CD4-positive, alpha-beta memory T cell (primary cell): ENCODE results near the gene SLC23A3. TPM values are rescaled to one million over a fixed set of nuclear protein-coding genes. Genes with fewer than 3 reads are reported as not detected.

Source experiments
- CTCF ChIA-PET: fragments of 350-600 bp; sonication (Branson Sonifier 250); formaldehyde crosslinking; loops from one replicate; lab custom pipeline; 2021; ENCODE audit warnings: inconsistent platforms; ENCODE audit not compliant: partially characterized antibody; lab: Charles Lee
- POLR2A ChIA-PET: fragments of 350-600 bp; sonication (Branson Sonifier 250); formaldehyde crosslinking; loops from one replicate; lab custom pipeline; 2021; ENCODE audit not compliant: partially characterized antibody; lab: Charles Lee
- DNase-seq, 5 donors: peaks; one replicate each; pipeline versions ENCODE4 v3.0.0 to v3.0.0-alpha.2; 2020 to 2022; ENCODE audit warnings: mixed read lengths in 1 of 5
- H3K27ac ChIP-seq: one replicate; pipeline ENCODE4 v1.7.0; 2013; ENCODE audit warnings: low read depth, low read length
- H3K27me3 ChIP-seq: 2 replicates; pipeline ENCODE4 v1.7.0; 2013; ENCODE audit warnings: mild to moderate bottlenecking, low read length, moderate library complexity; ENCODE audit not compliant: insufficient read depth
- H3K36me3 ChIP-seq: 2 replicates; pipeline ENCODE4 v1.7.0; 2013; ENCODE audit warnings: mild to moderate bottlenecking, low read length, moderate library complexity; ENCODE audit not compliant: insufficient read depth
- H3K4me1 ChIP-seq: 2 replicates; pipeline ENCODE4 v1.7.0; 2013; ENCODE audit warnings: mild to moderate bottlenecking, low read length, moderate library complexity; ENCODE audit not compliant: insufficient read depth
- H3K4me3 ChIP-seq, 2 donors: one replicate each; pipeline ENCODE4 v1.7.0; 2013; ENCODE audit warnings: low read length in 2 of 2, mild to moderate bottlenecking in 1 of 2
- H3K9me3 ChIP-seq, 2 donors: one replicate each; pipeline ENCODE4 v1.7.0; 2013; ENCODE audit warnings: low read length in 2 of 2, control low read depth in 1 of 2; ENCODE audit not compliant: control insufficient read depth in 1 of 2
- H3K27ac Mint-ChIP-seq, 7 donors: one replicate each; pipeline ENCODE4 v1.8.0; 2020 to 2021; ENCODE audit warnings: mixed read lengths in 7 of 7, mild to moderate bottlenecking in 6 of 7, inconsistent platforms in 3 of 7, moderate library complexity in 3 of 7
- H3K27me3 Mint-ChIP-seq, 2 donors: one replicate each; pipeline ENCODE4 v1.8.0; 2020 to 2021; ENCODE audit warnings: mixed read lengths in 2 of 2
- H3K36me3 Mint-ChIP-seq, 2 donors: one replicate each; pipeline ENCODE4 v1.8.0; 2020 to 2021; ENCODE audit warnings: mixed read lengths in 2 of 2, inconsistent platforms in 1 of 2, mild to moderate bottlenecking in 1 of 2
- H3K4me1 Mint-ChIP-seq, 4 donors: one replicate each; pipeline ENCODE4 v1.8.0; 2020 to 2021; ENCODE audit warnings: mixed read lengths in 4 of 4, mild to moderate bottlenecking in 1 of 4
- H3K4me3 Mint-ChIP-seq, 8 donors: one replicate each; pipeline ENCODE4 v1.8.0; 2020 to 2021; ENCODE audit warnings: mixed read lengths in 8 of 8, mild to moderate bottlenecking in 7 of 8, moderate library complexity in 6 of 8, inconsistent platforms in 3 of 8
- H3K9me3 Mint-ChIP-seq, 8 donors: one replicate each; pipeline ENCODE4 v1.8.0; 2020 to 2021; ENCODE audit warnings: mixed read lengths in 8 of 8, mild to moderate bottlenecking in 5 of 8, inconsistent platforms in 3 of 8, moderate library complexity in 1 of 8
- intact Hi-C: fragments of 100-400 bp; cut with micrococcal nuclease; formaldehyde crosslinking; loops from one replicate; pipeline ENCODE4 v1.15.1; 2023
- polyA plus RNA-seq, 2 donors: library from polyadenylated mRNA; unstranded; fragments of 300-500 nt; fragmentation: Illumina TruSeq; gene quantifications; one replicate each; pipeline ENCODE4 v1.2.3, GENCODE V29; 2021
- total RNA-seq, 2 experiments: library from RNA; stranded (reverse); gene quantifications; one replicate each; pipeline ENCODE4 v1.2.3, GENCODE V29; 2021

SLC23A3 gene
- total and polyA plus RNA-seq, 4 experiments from 2014 or later: 11.8 to 12.1 TPM; not detected in 2

DNA sequence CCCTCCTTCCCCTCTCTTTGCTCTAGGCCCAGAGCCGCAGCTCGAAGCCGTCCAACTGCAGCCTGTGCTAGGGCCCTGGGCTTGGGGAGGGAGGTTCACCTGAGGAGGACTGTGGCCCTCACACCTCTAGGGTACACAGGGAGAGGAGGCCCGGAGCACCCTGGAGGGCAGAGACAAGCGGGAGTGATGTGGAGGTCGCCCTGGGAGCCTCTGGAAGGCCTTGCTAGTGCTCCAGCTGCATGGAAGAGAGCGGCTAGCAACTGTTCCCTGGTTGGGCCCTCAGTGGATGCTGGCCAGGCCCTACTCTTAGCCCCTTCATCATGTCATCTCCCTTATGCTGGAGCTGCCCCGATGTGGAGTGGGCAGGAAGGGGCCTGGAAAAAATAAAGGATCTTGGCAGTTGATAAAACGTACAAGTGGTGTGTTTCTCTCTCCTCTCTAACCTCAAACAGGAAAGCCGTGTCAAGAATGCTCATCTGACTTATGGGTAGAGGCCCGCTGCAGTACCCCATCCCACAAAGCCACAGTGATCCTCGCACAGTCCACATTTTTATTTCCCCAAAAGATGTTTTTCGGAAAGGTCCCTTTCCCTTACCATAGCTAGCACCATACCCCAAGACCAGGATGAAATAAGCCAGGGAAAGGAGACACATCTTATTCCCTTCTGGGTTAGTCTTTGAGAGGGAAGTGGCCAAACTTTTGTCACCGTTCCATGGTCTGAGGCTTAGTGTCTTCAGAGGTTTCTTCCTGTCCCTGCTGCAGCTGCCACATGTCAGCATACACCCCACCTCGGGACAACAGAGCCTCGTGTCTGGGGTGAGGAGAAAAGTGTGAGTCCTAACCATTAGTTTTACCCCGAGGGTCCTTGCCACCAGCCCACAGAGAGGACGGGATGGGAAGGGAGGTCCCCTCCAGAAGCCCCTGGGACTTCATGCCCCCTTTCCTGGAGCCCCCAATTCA lies 39.7 kb upstream of the SLC23A3 start:
- ChIA-PET POLR2A (interaction anchor here (1.0 to 15.3 kb wide), 9 partner anchors 9 to 70 kb away, joined by 3 to 424 read pairs (median 18); partner anchors contain the start of genes ABCB6, CNPPD1, DNAJB2 and GLB1L), CTCF (interaction anchor here (1.7 to 14.5 kb wide), 5 partner anchors 36 to 89 kb away, joined by 4 to 253 read pairs (median 33); partner anchors contain the start of genes CNPPD1, DNAJB2, NHEJ1 and RETREG2)
- no peaks in the 10 kb centered on the region for H3K27me3 ChIP-seq
- H3K4me3 ChIP-seq: no peak overlapping the region
- no peak for DNase-seq
- peaks cover 11 to 25% of the 10 kb centered on the region in 2 donors for H3K36me3 Mint-ChIP-seq
- peaks cover 22 to 54% (median 37%) of the 10 kb centered on the region in 4 donors for H3K4me1 Mint-ChIP-seq
- H3K4me1 ChIP-seq: peaks cover 39% of the 10 kb centered on the region
- peak overlapping the region; percentile 81 to 93 (median 83) for H3K27ac Mint-ChIP-seq
- no peak overlapping the region for H3K27ac ChIP-seq
- H3K9me3 Mint-ChIP-seq: peaks cover 0 to 2% (median 0%) of the 10 kb centered on the region in 8 donors
- peak overlapping the region in 2 of 8 donors; percentile 35 to 49 for H3K4me3 Mint-ChIP-seq
- peaks cover 24% of the 10 kb centered on the region for H3K36me3 ChIP-seq
- no peaks in the 10 kb centered on the region for H3K9me3 ChIP-seq
- H3K27me3 Mint-ChIP-seq: no peaks in the 10 kb centered on the region
- intact Hi-C loops: loop anchor here (10.0 kb wide), 1 partner anchor 155 kb away; no protein-coding TSS in a partner anchor

DNA sequence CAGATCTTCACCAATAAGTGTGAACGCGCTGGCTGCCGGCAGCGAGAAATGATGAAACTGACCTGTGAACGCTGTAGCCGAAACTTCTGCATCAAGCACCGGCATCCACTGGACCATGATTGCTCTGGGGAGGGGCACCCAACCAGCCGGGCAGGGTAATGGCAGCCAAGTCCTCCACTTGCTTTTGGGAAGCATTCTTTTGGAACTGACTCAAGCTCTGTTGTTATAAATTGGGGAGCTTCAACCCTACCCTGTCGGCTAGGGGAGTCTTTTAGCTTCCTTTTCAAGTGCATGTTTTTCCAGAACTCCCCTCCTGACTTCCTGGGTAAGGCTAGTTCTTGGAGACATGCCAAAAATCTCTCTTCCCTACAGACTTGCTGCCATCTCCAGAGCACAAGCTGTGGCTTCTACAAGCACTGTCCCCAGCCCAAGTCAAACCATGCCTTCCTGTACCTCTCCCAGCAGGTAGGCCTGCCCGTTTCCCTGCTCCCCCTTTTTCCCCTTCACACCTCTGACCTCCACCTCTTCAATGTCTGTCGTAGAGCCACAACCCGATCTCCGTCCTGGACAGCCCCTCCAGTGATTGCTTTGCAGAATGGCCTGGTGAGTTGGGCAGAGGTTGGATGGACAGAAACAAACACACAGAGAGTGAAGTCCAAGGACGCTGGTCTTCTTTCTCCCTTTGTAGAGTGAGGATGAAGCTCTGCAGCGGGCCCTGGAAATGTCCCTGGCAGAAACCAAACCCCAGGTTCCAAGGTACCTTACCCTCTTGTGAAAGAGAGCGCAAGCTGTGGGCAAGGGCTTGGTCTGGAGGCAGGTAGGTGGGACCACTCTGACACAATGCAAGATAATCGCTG lies 38.3 kb upstream of the SLC23A3 start:
- no peaks in the 10 kb centered on the region for H3K9me3 ChIP-seq
- peaks cover 24% of the 10 kb centered on the region for H3K36me3 ChIP-seq
- H3K4me3 Mint-ChIP-seq: peak overlapping the region; percentile 66 to 95 (median 87)
- intact Hi-C loops: loop anchor here (2.0 kb wide), 2 partner anchors 71 to 181 kb away; partner anchors contain the start of gene DNAJB2
- no peak overlapping the region for H3K4me3 ChIP-seq
- H3K4me1 ChIP-seq: peaks cover 39% of the 10 kb centered on the region
- H3K27me3 ChIP-seq: no peaks in the 10 kb centered on the region
- H3K4me1 Mint-ChIP-seq: peaks cover 22 to 54% (median 37%) of the 10 kb centered on the region in 4 donors
- DNase-seq: no peak
- H3K27me3 Mint-ChIP-seq: no peaks in the 10 kb centered on the region
- ChIA-PET POLR2A (interaction anchor here (1.0 to 15.3 kb wide), 14 partner anchors 11 to 991 kb away, joined by 3 to 424 read pairs (median 12); partner anchors contain the start of genes ABCB6, ANKZF1, ARPC2 and ATG9A), CTCF (interaction anchor here (1.7 to 14.5 kb wide), 5 partner anchors 35 to 91 kb away, joined by 4 to 253 read pairs (median 33); partner anchors contain the start of genes CNPPD1, DNAJB2, NHEJ1 and RETREG2)
- peak overlapping the region; percentile 87 for H3K27ac ChIP-seq
- H3K9me3 Mint-ChIP-seq: peaks cover 0 to 2% (median 0%) of the 10 kb centered on the region in 8 donors
- H3K27ac Mint-ChIP-seq: peak overlapping the region; percentile 77 to 98 (median 93)
- H3K36me3 Mint-ChIP-seq: peaks cover 11 to 25% of the 10 kb centered on the region in 2 donors

GRCh38 chr2:219207134-219207883 lies 37.5 kb upstream of the SLC23A3 start:
- peaks cover 24% of the 10 kb centered on the region for H3K36me3 ChIP-seq
- peaks cover 11 to 25% of the 10 kb centered on the region in 2 donors for H3K36me3 Mint-ChIP-seq
- peak overlapping the region; percentile 84 to 98 (median 97) for H3K27ac Mint-ChIP-seq
- H3K9me3 Mint-ChIP-seq: peaks cover 0 to 2% (median 0%) of the 10 kb centered on the region in 8 donors
- peak overlapping the region; percentile 87 for H3K27ac ChIP-seq
- CTCF ChIA-PET: interaction anchor here (1.1 to 14.5 kb wide), 6 partner anchors 34 to 91 kb away, joined by 3 to 253 read pairs (median 16); partner anchors contain the start of genes CNPPD1, DNAJB2, NHEJ1 and RETREG2
- H3K4me3 ChIP-seq: peak overlapping the region; percentile 67 to 88
- no peaks in the 10 kb centered on the region for H3K27me3 ChIP-seq
- no peak for DNase-seq
- H3K4me3 Mint-ChIP-seq: peak overlapping the region; percentile 85 to 95 (median 90)
- peaks cover 39% of the 10 kb centered on the region for H3K4me1 ChIP-seq
- intact Hi-C loops: loop anchor here (2.0 kb wide), 2 partner anchors 71 to 181 kb away; partner anchors contain the start of gene DNAJB2
- H3K9me3 ChIP-seq: no peaks in the 10 kb centered on the region
- H3K4me1 Mint-ChIP-seq: peaks cover 22 to 54% (median 37%) of the 10 kb centered on the region in 4 donors
- H3K27me3 Mint-ChIP-seq: no peaks in the 10 kb centered on the region
- POLR2A ChIA-PET: interaction anchor here (1.0 to 15.3 kb wide), 26 partner anchors 8 to 991 kb away, joined by 3 to 424 read pairs (median 12); partner anchors contain the start of genes ABCB6, ANKZF1, ARPC2 and ATG9A

GRCh38 chr2:219206328-219207133 lies 36.7 kb upstream of the SLC23A3 start, which contains the start of gene ZFAND2B:
Gene ZFAND2B (plus strand): TSS chr2:219206782. CDS start chr2:219206988, 206 bp downstream.
- intact Hi-C loops: loop anchor here (1.0 to 2.0 kb wide), 6 partner anchors 23 to 182 kb away; partner anchors contain the start of genes ANKZF1, ATG9A, DNAJB2 and NHEJ1
- POLR2A ChIA-PET: interaction anchor here (0.7 to 15.3 kb wide), 26 partner anchors 9 to 990 kb away, joined by 3 to 424 read pairs (median 10); partner anchors contain the start of genes ABCB6, ANKZF1, ARPC2 and ATG9A
- Mint-ChIP-seq H3K36me3 (peaks cover 11 to 25% of the 10 kb centered on the region in 2 donors), H3K27ac (peak within 1 kb of the TSS; percentile 93 to 98 (median 97)), H3K9me3 (no peaks in the 10 kb centered on the region), H3K27me3 (no peaks in the 10 kb centered on the region), H3K4me3 (peak within 1 kb of the TSS; percentile 88 to 95 (median 94)), H3K4me1 (peaks cover 22 to 53% (median 36%) of the 10 kb centered on the region in 4 donors)
- peaks cover 24% of the 10 kb centered on the region for H3K36me3 ChIP-seq
- DNase-seq: peak; percentile 93 to 98 (median 95)
- peak within 1 kb of the TSS; percentile 87 for H3K27ac ChIP-seq
- no peaks in the 10 kb centered on the region for H3K27me3 ChIP-seq
- H3K4me3 ChIP-seq: peak within 1 kb of the TSS; percentile 67 to 88
- CTCF ChIA-PET: interaction anchor here (0.6 to 14.5 kb wide), 14 partner anchors 9 to 91 kb away, joined by 3 to 253 read pairs (median 4); partner anchors contain the start of genes CNPPD1, DNAJB2, GLB1L and NHEJ1
- no peaks in the 10 kb centered on the region for H3K9me3 ChIP-seq
- peaks cover 39% of the 10 kb centered on the region for H3K4me1 ChIP-seq

DNA sequence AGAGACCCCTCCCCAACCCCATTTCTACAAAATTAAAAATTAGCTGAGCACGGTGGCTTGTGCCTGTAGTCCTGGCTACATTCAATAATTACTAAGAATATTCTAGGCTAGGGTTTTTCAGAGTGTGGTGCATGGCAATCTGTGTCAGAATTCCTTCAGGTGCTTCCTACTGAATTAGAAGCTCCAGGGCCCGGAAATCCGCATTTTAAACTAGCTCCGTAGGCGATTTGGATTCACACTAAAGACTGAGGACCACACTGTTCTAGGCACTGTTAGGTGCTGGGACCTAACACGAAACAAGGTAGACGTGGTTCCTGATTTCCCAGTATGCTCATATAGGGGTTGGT lies 36.1 kb upstream of the SLC23A3 start:
- no peak for DNase-seq

More for the DNA sequence above, 36.1 kb upstream of the SLC23A3 start:
- Histone ChIP-seq H3K36me3 (peaks cover 24% of the 10 kb centered on the region), H3K27ac (peak overlapping the region; percentile 87), H3K4me3 (peak overlapping the region; percentile 67 to 88), H3K9me3 (no peaks in the 10 kb centered on the region), H3K27me3 (no peaks in the 10 kb centered on the region), H3K4me1 (peaks cover 34% of the 10 kb centered on the region)
- CTCF ChIA-PET: interaction anchor here (0.6 to 14.5 kb wide), 14 partner anchors 9 to 92 kb away, joined by 3 to 253 read pairs (median 4); partner anchors contain the start of genes CNPPD1, DNAJB2, GLB1L and NHEJ1
- peak overlapping the region; percentile 88 to 95 (median 94) for H3K4me3 Mint-ChIP-seq
- H3K27ac Mint-ChIP-seq: peak overlapping the region; percentile 93 to 98 (median 97)
- H3K36me3 Mint-ChIP-seq: peaks cover 11 to 21% of the 10 kb centered on the region in 2 donors
- H3K27me3 Mint-ChIP-seq: no peaks in the 10 kb centered on the region
- no peaks in the 10 kb centered on the region for H3K9me3 Mint-ChIP-seq
- intact Hi-C loops: loop anchor here (1.0 to 2.0 kb wide), 6 partner anchors 23 to 183 kb away; partner anchors contain the start of genes ANKZF1, ATG9A, DNAJB2 and NHEJ1
- peaks cover 18 to 48% (median 31%) of the 10 kb centered on the region in 4 donors for H3K4me1 Mint-ChIP-seq
- POLR2A ChIA-PET: interaction anchor here (0.7 to 15.3 kb wide), 24 partner anchors 9 to 308 kb away, joined by 3 to 424 read pairs (median 12); partner anchors contain the start of genes ABCB6, ANKZF1, ATG9A and CNPPD1
